ENCODE data around the gene TMEM236.

Gene TMEM236

GRCh38 chr10:17833656-17834055, 81.7 kb downstream of the TMEM236 start:
- no peak for DNase-seq

GRCh38 chr10:17835688-17836087, 83.7 kb downstream of the TMEM236 start:
- DNase-seq: no peak

GRCh38 chr10:17836942-17837341, 84.9 kb downstream of the TMEM236 start:
- peak; percentile 16 for DNase-seq

- DNase-seq: no peak
These were observed 86.2 kb downstream of the TMEM236 start for GRCh38 chr10:17838080-17838648.

GRCh38 chr10:17841050-17841449, 89.0 kb downstream of the TMEM236 start:
- DNase-seq: no peak

- DNase-seq: no peak
These were observed 90.6 kb downstream of the TMEM236 start for GRCh38 chr10:17842641-17843040.

GRCh38 chr10:17847585-17848296, 95.7 kb downstream of the TMEM236 start:
- DNase-seq: no peak

- no peak for DNase-seq
These were observed 96.6 kb downstream of the TMEM236 start for GRCh38 chr10:17848646-17849045.
